DND-41 (cell line): Measurements from ENCODE around the gene WNT3.

ENCODE experiments used
- EZH2 ChIP-seq: IDR thresholded peaks from 3 replicates; pipeline ENCODE4 v1.6.1; 2012; ENCODE audit warnings: borderline replicate concordance, low read depth, mild to moderate bottlenecking, moderate library complexity, low read length, inconsistent platforms; ENCODE audit not compliant: severe bottlenecking
- TF ChIP-seq, protein P1 (sequence below): IDR thresholded peaks from 2 replicates; pipeline ENCODE4 v1.5.1; 2012; ENCODE audit warnings: borderline replicate concordance, low read length, moderate library complexity, mild to moderate bottlenecking; ENCODE audit not compliant: poor library complexity, severe bottlenecking; ENCODE audit errors: extremely low read depth

- TF ChIP-seq, protein P1, sequence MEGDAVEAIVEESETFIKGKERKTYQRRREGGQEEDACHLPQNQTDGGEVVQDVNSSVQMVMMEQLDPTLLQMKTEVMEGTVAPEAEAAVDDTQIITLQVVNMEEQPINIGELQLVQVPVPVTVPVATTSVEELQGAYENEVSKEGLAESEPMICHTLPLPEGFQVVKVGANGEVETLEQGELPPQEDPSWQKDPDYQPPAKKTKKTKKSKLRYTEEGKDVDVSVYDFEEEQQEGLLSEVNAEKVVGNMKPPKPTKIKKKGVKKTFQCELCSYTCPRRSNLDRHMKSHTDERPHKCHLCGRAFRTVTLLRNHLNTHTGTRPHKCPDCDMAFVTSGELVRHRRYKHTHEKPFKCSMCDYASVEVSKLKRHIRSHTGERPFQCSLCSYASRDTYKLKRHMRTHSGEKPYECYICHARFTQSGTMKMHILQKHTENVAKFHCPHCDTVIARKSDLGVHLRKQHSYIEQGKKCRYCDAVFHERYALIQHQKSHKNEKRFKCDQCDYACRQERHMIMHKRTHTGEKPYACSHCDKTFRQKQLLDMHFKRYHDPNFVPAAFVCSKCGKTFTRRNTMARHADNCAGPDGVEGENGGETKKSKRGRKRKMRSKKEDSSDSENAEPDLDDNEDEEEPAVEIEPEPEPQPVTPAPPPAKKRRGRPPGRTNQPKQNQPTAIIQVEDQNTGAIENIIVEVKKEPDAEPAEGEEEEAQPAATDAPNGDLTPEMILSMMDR: no peak
- no peak for TF ChIP-seq EZH2
Measured at GRCh38 chr17:46865100-46865499, 46.6 kb upstream of the WNT3 start.
